GM18499 (cell line): ENCODE measurements around the gene DNASE2.
"Not testable (repeated sequence)": the region's sequence is repeated elsewhere in the genome, so short reads cannot be mapped to it uniquely, and the experiment has no call there.

ENCODE experiments used
- ATAC-seq: cut with Tn5 transposase; IDR thresholded peaks from one replicate; pipeline ENCODE4 v1.9.1; 2021; ENCODE audit warnings: moderate number of reproducible peaks; ENCODE audit not compliant: insufficient read depth, unreplicated experiment

The DNASE2 gene, protein sequence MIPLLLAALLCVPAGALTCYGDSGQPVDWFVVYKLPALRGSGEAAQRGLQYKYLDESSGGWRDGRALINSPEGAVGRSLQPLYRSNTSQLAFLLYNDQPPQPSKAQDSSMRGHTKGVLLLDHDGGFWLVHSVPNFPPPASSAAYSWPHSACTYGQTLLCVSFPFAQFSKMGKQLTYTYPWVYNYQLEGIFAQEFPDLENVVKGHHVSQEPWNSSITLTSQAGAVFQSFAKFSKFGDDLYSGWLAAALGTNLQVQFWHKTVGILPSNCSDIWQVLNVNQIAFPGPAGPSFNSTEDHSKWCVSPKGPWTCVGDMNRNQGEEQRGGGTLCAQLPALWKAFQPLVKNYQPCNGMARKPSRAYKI

GRCh38 chr19:12881172-12881808 lies at the start of gene DNASE2:
TSS of gene DNASE2 (minus strand) at chr19:12881449. CDS start at chr19:12881375, 74 bp downstream.
- no peak for ATAC-seq

DNA sequence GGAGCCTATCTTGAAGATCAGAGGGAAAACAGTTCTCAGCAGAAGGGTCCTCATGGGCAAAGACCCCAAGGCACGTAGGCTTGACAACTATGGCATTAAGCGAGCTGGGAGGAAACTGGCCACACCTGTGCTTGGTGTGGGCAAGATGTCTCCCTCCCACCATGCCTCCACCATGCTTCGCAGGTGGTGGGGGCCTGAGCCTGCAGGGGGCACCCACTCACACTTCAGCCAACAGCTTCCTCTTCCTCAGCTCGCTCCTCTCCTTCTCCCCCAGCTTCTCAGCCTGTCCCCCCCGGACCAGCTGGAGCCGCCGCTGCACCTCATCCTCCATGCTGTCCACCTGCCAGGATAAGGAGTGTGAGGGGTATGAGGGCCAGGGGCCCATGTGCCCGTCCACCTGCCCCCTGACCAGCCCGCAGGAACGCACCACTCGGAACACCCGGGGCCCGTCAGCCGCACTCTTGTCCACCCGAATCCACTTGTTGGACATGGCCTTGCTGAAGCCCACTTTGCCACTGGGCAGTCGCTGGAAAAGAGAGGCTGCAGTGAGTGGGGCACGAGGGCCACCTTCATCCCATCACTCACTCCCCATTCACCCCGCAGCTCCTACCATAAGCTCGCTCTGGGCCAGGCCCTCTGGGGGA lies 48.9 kb upstream of the DNASE2 start:
- no peak for ATAC-seq

GRCh38 chr19:12924621-12925310 lies 43.5 kb upstream of the DNASE2 start:
- ATAC-seq: no peak

DNA sequence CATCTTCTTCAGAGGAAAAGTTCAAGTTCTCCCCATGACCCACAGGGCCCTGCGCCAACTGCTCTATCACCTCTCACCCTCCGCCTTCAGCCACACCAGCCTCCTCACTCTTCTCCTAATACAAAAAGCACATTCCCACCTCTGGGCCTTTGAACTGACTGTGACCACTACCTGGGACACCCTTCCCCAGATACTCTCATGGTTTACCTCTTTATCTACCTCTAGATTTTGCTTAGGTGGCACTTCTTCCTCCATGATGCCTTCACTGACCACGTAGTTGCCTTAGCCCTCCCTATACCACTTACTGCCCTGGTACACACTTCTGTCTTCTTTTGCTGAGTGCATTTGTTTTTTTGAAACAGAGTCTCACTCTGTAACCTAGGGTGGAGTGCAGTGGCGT lies 41.7 kb upstream of the DNASE2 start:
- ATAC-seq: no peak

- no peak for ATAC-seq
Measured at GRCh38 chr19:12921047-12921446, 39.8 kb upstream of the DNASE2 start.

DNA sequence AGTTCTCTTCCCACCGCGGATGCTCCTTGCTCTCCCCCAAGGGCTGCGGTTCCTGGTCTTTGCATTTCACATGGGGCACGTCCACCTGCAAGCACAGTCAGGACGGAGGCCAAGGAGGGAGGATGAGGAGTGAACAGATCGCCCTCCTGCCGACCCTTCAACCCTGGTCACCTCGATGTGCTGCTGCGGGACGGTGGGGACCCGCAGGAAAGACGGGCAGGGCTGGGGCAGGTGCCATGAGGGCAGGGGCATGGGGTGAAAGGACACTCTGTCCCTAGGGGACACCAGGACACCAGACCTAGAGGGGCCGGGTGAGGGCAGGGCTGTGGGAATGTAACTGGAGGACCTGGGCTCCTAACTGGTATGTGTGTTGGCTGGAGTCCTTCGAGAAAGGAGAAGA lies 37.0 kb upstream of the DNASE2 start:
- ATAC-seq: no peak

- not testable (repeated sequence) for ATAC-seq
Measured at GRCh38 chr19:12915860-12916259, 34.6 kb upstream of the DNASE2 start.

- ATAC-seq: no peak
Measured at GRCh38 chr19:12913851-12914690, 32.8 kb upstream of the DNASE2 start.

DNA sequence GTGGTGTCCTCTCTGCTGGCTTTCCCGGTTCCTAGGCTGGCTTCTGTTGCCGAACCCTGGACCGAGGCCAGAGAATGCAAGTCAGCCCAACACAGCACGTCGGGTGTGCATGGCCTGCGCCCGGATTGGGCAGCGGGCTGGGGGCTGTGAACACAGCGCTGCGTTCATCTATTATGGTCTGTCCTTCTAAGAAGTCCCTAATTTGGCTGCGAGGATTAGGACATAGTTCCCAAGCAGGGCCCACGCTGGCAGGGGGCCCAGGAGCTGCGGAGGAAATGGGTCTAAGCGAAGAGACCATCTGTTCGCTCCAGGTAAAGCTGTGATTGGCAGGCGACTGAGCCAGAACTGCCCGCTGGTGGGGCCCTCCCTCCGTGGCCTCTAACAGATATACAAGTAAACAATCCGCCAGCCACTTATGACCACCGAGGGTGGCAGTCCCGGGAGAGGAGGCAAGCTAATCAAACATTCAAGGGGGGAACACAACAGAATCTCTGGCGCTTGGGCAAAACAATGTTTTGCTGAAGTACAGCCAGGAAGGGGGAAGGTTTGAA lies 31.8 kb upstream of the DNASE2 start:
- no peak for ATAC-seq

- ATAC-seq: no peak
Measured at GRCh38 chr19:12912571-12912970, 31.3 kb upstream of the DNASE2 start.

DNA sequence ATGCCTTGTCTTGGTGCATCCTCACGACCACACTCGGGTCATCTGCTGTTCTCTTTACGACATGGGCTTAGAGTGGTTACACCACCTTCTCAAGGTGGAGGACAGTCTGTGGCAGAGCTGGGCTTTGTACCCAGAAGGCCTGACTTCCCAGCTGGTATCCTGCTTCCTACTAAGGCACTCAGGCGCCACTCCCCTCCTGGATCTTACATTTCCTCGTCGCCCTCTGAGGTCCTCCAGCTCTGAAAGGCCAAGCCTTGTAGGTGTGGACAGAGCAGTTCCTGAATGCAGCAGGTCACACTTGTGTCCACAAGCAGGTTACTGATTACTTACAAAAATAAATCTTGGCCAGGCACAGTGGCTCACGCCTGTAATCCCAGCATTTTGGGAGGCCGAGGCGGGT lies 25.9 kb upstream of the DNASE2 start:
- no peak for ATAC-seq

- ATAC-seq: no peak
Measured at GRCh38 chr19:12899891-12900518, 18.8 kb upstream of the DNASE2 start.

DNA sequence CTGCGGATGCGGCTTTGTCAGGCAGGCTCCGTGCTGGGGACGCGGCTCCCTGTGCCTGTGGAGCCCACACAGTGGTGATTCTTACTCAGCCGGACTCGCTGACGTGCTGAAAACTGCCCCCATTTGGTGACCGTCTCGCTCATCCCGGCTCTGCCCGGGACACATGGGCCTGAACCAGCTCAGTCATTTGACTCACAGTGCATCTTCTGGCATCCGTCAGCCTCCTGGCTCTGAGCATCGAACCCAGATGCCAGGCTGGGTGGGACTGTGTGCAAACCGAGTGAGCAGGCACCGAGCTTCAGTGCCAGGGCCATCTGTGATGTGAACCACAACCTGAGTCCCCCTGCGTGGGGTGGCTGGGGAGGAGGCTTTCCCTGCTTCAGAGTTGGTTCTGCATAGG lies 15.2 kb upstream of the DNASE2 start:
- ATAC-seq: no peak

DNA sequence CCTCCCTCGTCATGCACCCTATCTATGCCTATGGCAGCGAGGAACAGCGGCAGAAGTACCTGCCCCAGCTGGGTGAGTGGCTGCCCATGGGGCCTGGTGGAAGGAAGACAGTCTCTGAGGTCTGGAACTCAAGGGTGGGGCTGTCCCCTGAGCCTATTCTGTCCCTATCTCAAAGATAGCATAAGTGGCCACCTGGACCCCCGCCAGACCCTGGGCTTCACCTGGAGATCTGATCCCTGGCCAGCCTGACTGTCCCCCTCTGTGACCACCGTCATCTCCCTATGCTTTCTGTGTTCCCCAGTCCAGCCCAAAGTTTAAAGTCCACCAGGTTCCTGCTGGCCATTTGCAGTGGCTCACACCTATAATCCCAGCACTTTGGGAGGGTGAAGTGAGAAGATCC lies 12.3 kb upstream of the DNASE2 start:
- no peak for ATAC-seq

- ATAC-seq: no peak
Measured at GRCh38 chr19:12891553-12892021, 10.3 kb upstream of the DNASE2 start.

DNA sequence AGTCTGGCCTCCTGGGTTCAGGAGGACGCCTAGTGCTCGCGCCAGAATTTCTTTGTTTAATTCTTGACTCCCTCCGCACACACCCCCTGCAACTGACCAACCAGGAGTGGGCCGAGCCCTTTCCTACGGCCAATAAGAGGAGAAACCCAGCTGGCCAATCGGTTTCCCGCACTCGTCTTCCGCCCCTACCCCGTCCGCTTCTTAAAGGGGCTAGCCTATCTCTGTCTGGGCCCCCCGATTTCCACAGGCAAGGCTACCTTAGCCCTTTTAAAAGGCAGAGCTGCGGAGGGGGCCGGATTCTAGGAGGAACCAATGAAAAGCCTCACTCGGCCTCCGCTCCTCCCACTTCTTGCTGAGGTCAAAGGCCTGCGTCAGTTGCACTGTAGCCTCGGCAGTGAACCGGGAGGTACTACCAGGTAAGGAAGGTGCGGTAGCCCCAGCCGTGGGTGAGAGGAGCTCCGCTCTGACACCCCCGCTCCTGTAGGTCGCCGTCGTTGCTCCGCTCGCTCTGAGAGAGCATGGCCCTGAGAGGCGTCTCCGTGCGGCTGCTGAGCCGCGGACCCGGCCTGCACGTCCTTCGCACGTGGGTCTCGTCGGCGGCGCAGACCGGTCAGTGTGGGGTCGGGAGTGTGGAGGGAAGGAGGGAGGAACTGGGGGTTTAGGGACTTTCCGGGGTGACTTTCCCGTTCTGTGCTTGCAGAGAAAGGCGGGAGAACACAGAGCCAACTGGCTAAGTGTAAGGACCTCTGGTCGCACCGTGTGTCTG lies 9.7 kb upstream of the DNASE2 start, which contains the start of gene GCDH:
TSS of gene GCDH (plus strand) at position 374 of the 766 bp plus-strand sequence. CDS start at position 519, 145 bp downstream.
- ATAC-seq: peak; percentile 73

GRCh38 chr19:12890299-12890786 lies 9.1 kb upstream of the DNASE2 start:
- not testable (repeated sequence) for ATAC-seq

DNA sequence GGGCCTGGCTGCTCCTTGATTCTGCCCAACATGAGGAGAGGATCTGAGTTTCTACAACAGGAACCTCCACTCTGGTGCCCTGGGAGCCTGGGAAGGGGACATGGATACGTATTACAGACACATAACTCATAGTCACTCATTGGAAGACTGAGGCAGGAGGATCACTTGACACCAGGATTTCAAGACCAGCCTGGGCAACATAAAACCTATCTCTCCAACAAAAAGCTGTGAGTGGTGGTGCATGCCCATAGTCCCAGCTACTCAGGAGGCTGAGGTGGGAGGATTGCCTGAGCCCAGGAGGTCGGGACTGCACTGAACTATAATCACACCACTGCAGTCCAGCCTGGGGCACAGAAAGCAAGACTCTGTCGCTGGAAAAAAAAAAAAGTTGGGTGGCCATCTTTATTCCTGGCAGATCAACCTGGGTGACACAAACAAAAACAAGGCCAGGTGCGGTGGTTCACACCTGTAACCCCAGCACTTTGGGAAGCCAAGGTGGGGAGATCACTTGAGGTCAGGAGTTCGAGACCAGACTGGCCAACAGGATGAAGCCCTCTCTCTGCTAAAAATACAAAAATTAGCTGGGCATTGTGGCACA lies 6.9 kb upstream of the DNASE2 start:
- no peak for ATAC-seq
